Spleen (tissue), 11 donors: ENCODE data around the gene KRT84. TPM values are rescaled to one million over a fixed set of nuclear protein-coding genes. Genes with fewer than 3 reads are reported as not detected.

Experiments
- DNase-seq: peaks from one replicate; pipeline ENCODE4 v3.0.0-alpha.2; 2020
- H3K27ac ChIP-seq, 8 donors: fragments of 200-600 bp; sonication (generic) in 7 of 8; 1 replicate in 4 of 8; 2 replicates in 4 of 8; pipeline versions ENCODE4 v1.5.0 to v1.8.0; 2016 to 2021; ENCODE audit warnings: inconsistent platforms in 4 of 8, mild to moderate bottlenecking in 4 of 8, moderate library complexity in 1 of 8
- H3K27me3 ChIP-seq, 7 donors: fragments of 200-600 bp; sonication (generic) in 6 of 7; replicated peaks in 1 of 7; 1 replicate in 4 of 7; 2 replicates in 3 of 7; pipeline versions ENCODE4 v1.5.0 to v1.8.0; 2016 to 2021; ENCODE audit warnings: inconsistent platforms in 3 of 7, mild to moderate bottlenecking in 1 of 7
- H3K36me3 ChIP-seq, 6 donors: fragments of 200-600 bp; sonication (generic) in 5 of 6; 1 replicate in 4 of 6; 2 replicates in 2 of 6; pipeline versions ENCODE4 v1.5.0 to v1.8.0; 2016 to 2021; ENCODE audit warnings: inconsistent platforms in 2 of 6
- H3K4me1 ChIP-seq, 6 donors: fragments of 200-600 bp; sonication (generic) in 5 of 6; 1 replicate in 3 of 6; 2 replicates in 3 of 6; pipeline versions ENCODE4 v1.5.0 to v1.8.0; 2016 to 2021; ENCODE audit warnings: inconsistent platforms in 3 of 6
- H3K4me3 ChIP-seq, 8 donors: fragments of 200-600 bp; sonication (generic) in 7 of 8; 1 replicate in 4 of 8; 2 replicates in 4 of 8; pipeline versions ENCODE4 v1.5.0 to v1.8.0; 2016 to 2021; ENCODE audit warnings: inconsistent platforms in 4 of 8, mild to moderate bottlenecking in 4 of 8, moderate library complexity in 2 of 8
- H3K9me3 ChIP-seq, 8 donors: fragments of 200-600 bp; sonication (generic) in 7 of 8; 1 replicate in 4 of 8; 2 replicates in 4 of 8; pipeline versions ENCODE4 v1.5.0 to v1.8.0; 2016 to 2021; ENCODE audit warnings: inconsistent platforms in 4 of 8
- POLR2A ChIP-seq, 3 donors: fragments of 450-650 bp; IDR thresholded peaks; one replicate each; pipeline ENCODE4 v1.5.1; 2017; ENCODE audit warnings: antibody characterized with exemption in 3 of 3, mild to moderate bottlenecking in 1 of 3
- POLR2AphosphoS5 ChIP-seq, 3 donors: sonication (generic); formaldehyde crosslinking; IDR thresholded peaks; one replicate each; pipeline ENCODE4 v1.5.1; 2017; ENCODE audit warnings: antibody characterized with exemption in 3 of 3
- WGBS, 5 donors: extraction: QIAGEN DNeasy Blood & Tissue Kit in 3 of 5; methylation state at CpG; one replicate each; pipeline versions ENCODE4 v1.1.5 to v1.1.7; 2013 to 2018; 5-methylcytosine and 5-hydroxymethylcytosine counted together
- intact Hi-C: fragments of 100-400 bp; cut with DNase I; formaldehyde crosslinking; loops from one replicate; pipeline ENCODE4 v1.15.0; 2023; ENCODE audit warnings: low total_unique reads
- polyA plus RNA-seq, 3 donors: library from polyadenylated mRNA; stranded (reverse); fragments of 200-250 nt; gene quantifications; one replicate each; pipeline ENCODE4 v1.2.1, GENCODE V29; 2013
- total RNA-seq, 7 donors: library from RNA; depleted of rRNA in 3 of 7; stranded (reverse); fragments of >200 nt in 3 of 7; fragmentation: NEBNext Ultra II Directional in 4 of 7; extraction: Animal tissue kit (Norgen Biotek cat#: 25700) in 4 of 7; gene quantifications; one replicate each; pipeline versions ENCODE4 v1.1.0 to v1.2.1, GENCODE V29; 2016 to 2021
- TF ChIP-seq, protein P1 (sequence below), 11 experiments: fragments of 200-600 bp in 7 of 11; fragments of 450-650 bp in 4 of 11; sonication (generic) in 4 of 11; IDR thresholded peaks in 8 of 11; conservative IDR thresholded peaks in 3 of 11; 1 replicate in 7 of 11; 2 replicates in 4 of 11; pipeline versions ENCODE4 v1.4.0 to v1.8.0; 2016 to 2021; ENCODE audit warnings: antibody characterized with exemption in 11 of 11, inconsistent platforms in 4 of 11, mild to moderate bottlenecking in 1 of 11
- donor health status: healthy with polysubstance abuse.
- donor health status: DM: no; HTN: no; CAD: no; lungs with moderate emphysema.
- donor health status: DM: no; HTN: no; CAD: no.
- donor health status: Bipolar disorder and iron deficiency.
- donor health status: healthy.
- donor health status: DM: no; HTN: no; CAD: no.
- donor health status: DM: yes; HTN: yes; CAD: no.

The KRT84 gene
- total and polyA plus RNA-seq, 10 donors = 0.52 TPM; not detected in 9

- no peak for DNase-seq
These were observed 47.1 kb downstream of the KRT84 start for GRCh38 chr12:52338241-52338960.

DNA sequence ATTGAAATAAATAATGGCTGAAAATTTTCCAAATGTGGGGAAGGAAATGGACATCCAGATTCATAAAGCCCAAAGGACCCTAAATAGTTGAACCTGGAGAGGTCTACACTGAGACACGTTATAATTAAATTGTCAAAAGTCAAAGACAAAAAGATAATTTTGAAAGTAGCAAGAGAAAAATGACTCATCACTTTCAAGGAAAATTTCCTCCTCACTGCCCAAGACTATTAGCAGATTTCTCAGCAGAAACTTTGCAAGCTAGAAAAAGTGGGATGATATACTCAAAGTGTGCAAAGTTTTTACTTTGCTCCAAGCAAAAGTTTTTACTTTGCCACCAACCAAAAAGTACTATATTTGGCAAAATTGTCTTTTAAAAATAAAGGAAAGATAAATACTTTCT is 48.4 kb downstream of the KRT84 start:
- DNase-seq = no peak
- H3K9me3 ChIP-seq = peaks cover 0 to 20% (median 12%) of the 10 kb centered on the region in 8 donors
- H3K27me3 ChIP-seq = peaks cover 0 to 25% (median 0%) of the 10 kb centered on the region in 7 donors
- intact Hi-C loops = no loop called here
- H3K4me1 ChIP-seq = no peaks in the 10 kb centered on the region
- H3K4me3 ChIP-seq = no peak overlapping the region
- WGBS, 5 donors = 50 to 56% (median 54%) methylated on average over 1 of the region's 1 CpG
- no peak for TF ChIP-seq POLR2AphosphoS5 (IDR thresholded peaks at IDR 0.05)
- TF ChIP-seq, protein P1, sequence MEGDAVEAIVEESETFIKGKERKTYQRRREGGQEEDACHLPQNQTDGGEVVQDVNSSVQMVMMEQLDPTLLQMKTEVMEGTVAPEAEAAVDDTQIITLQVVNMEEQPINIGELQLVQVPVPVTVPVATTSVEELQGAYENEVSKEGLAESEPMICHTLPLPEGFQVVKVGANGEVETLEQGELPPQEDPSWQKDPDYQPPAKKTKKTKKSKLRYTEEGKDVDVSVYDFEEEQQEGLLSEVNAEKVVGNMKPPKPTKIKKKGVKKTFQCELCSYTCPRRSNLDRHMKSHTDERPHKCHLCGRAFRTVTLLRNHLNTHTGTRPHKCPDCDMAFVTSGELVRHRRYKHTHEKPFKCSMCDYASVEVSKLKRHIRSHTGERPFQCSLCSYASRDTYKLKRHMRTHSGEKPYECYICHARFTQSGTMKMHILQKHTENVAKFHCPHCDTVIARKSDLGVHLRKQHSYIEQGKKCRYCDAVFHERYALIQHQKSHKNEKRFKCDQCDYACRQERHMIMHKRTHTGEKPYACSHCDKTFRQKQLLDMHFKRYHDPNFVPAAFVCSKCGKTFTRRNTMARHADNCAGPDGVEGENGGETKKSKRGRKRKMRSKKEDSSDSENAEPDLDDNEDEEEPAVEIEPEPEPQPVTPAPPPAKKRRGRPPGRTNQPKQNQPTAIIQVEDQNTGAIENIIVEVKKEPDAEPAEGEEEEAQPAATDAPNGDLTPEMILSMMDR (IDR thresholded peaks at IDR 0.05 in 8 of 11, conservative IDR thresholded peaks at IDR 0.05 in 3 of 11) = no peak
- no peak overlapping the region for H3K27ac ChIP-seq
- H3K36me3 ChIP-seq = no peaks in the 10 kb centered on the region

More at GRCh38 chr12:52338241-52338960, 47.1 kb downstream of the KRT84 start:
- Histone ChIP-seq H3K9me3 (peaks cover 0 to 23% (median 12%) of the 10 kb centered on the region in 8 donors), H3K4me1 (no peaks in the 10 kb centered on the region), H3K4me3 (no peak overlapping the region), H3K27ac (no peak overlapping the region), H3K27me3 (peaks cover 0 to 22% (median 0%) of the 10 kb centered on the region in 7 donors), H3K36me3 (no peaks in the 10 kb centered on the region)
- intact Hi-C loops = no loop called here
- TF ChIP-seq POLR2A (IDR thresholded peaks at IDR 0.05) (no peak), POLR2AphosphoS5 (IDR thresholded peaks at IDR 0.05) (no peak)
- TF ChIP-seq, protein P1 (IDR thresholded peaks at IDR 0.05 in 8 of 11, conservative IDR thresholded peaks at IDR 0.05 in 3 of 11) = no peak
- WGBS, 5 donors = 73 to 81% (median 77%) methylated on average over 10 of the region's 10 CpGs

DNA sequence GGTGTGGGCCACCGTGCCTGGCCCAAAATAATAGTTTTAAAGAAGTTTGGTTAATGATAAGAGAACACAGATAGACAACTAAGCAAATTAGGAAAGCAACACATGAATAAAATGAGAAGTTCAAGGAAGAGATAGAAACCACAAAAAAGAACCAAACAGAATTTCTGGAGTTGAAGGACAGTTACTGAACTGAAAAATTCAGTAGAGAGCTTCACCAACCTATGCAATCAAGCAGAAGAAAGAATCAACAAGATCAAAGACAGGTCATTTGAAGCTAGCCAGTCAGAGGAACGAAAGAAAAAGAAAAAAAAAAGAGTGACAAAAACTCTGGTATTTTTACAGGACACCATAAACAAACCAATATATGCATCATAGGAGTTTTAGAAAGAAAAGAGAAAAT is 48.8 kb downstream of the KRT84 start:
- DNase-seq = no peak
- intact Hi-C loops = no loop called here
- H3K36me3 ChIP-seq = no peaks in the 10 kb centered on the region
- H3K27me3 ChIP-seq = peaks cover 0 to 28% (median 0%) of the 10 kb centered on the region in 7 donors
- no peak overlapping the region for H3K4me3 ChIP-seq
- no peaks in the 10 kb centered on the region for H3K4me1 ChIP-seq
- 64 to 80% (median 70%) methylated on average over 2 of the region's 2 CpGs for WGBS, 5 donors
- no peak overlapping the region for H3K27ac ChIP-seq
- peaks cover 0 to 20% (median 12%) of the 10 kb centered on the region in 8 donors for H3K9me3 ChIP-seq
- TF ChIP-seq POLR2AphosphoS5 (IDR thresholded peaks at IDR 0.05) (no peak), POLR2A (IDR thresholded peaks at IDR 0.05) (no peak)
- TF ChIP-seq, protein P1 (IDR thresholded peaks at IDR 0.05 in 8 of 11, conservative IDR thresholded peaks at IDR 0.05 in 3 of 11) = no peak

DNA sequence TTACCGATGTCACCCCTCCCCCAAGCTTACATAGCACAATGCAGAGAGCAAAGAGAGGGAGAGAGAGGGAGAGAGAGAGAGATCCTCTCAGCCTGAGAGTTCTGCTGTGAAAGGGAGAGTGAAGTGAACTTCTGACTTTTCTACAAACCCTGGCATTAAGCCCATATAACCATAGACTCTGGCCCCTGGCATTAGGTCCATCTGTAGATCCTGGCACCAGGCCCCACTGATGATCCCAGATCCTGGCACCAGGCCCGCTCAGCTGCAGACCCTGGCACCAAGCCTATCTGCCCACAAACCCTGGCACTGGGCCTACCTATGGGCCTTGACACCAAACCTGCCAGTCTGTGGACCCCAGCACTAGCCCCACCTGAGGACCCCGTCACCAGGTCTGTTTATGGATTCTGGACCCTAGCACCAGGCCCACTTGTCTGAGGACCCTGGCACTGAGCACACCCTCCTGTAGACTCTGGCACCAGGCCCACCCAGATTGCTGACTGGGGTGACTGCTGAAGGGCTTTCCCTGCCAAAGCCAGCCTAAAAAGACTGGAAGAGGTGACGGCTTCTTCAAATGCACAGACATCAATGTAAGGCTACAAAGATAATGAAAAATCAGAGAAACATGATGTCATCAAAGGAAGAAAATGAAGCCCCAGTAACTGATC is 49.7 kb downstream of the KRT84 start:
- TF ChIP-seq, protein P1 (IDR thresholded peaks at IDR 0.05 in 8 of 11, conservative IDR thresholded peaks at IDR 0.05 in 3 of 11) = no peak
- Histone ChIP-seq H3K36me3 (no peaks in the 10 kb centered on the region), H3K4me1 (no peaks in the 10 kb centered on the region), H3K27me3 (peaks cover 0 to 23% (median 0%) of the 10 kb centered on the region in 7 donors), H3K4me3 (no peak overlapping the region), H3K27ac (no peak overlapping the region), H3K9me3 (peaks cover 0 to 20% (median 12%) of the 10 kb centered on the region in 8 donors)
- DNase-seq = no peak
- intact Hi-C loops = no loop called here
- WGBS, 5 donors = 81 to 89% (median 85%) methylated on average over 3 to 4 of the region's 4 CpGs
